ENCODE data around the gene ABHD14A.

GRCh38 chr3:52004163-52004787, 29.4 kb downstream of the ABHD14A start:
- TF ChIP-seq CTCF (IDR thresholded peaks at IDR 0.05): peak; percentile 36 to 51 (median 49)
- TF ChIP-seq POLR2A (IDR thresholded peaks at IDR 0.05): no peak

Measured in testis (tissue), 2 donors.